WTC11 (cell line): ENCODE data around the gene NINJ2. TPM values are rescaled to one million over a fixed set of nuclear protein-coding genes. Genes with fewer than 3 reads are reported as not detected.
A peak's percentile ranks its signal among the peaks of the same experiment; 100 is the strongest.

Experiments used
- ATAC-seq: fragments of 200-7000 bp; cut with Tn5 transposase; 2 replicates; pipeline ENCODE4 v1.10.0; 2021; ENCODE audit warnings: mild to moderate bottlenecking, moderate library complexity
- CTCF ChIA-PET: fragments of 300-600 bp; sonication (Branson Sonifier 250); formaldehyde crosslinking; loops from one replicate; lab custom pipeline; 2021; ENCODE audit warnings: antibody characterized with exemption; lab: Charles Lee
- POLR2A ChIA-PET: fragments of 350-600 bp; sonication (Branson Sonifier 250); formaldehyde crosslinking; loops from one replicate; lab custom pipeline; 2021; ENCODE audit warnings: antibody characterized with exemption; lab: Charles Lee
- DNase-seq: peaks from one replicate; pipeline ENCODE4 v3.0.0; 2021; ENCODE audit warnings: low spot score
- H3K27ac Mint-ChIP-seq: 2 replicates; pipeline ENCODE4 v1.8.0; 2021; ENCODE audit warnings: mixed read lengths
- H3K27me3 Mint-ChIP-seq: 2 replicates; pipeline ENCODE4 v1.8.0; 2021; ENCODE audit warnings: low read depth, mild to moderate bottlenecking, moderate library complexity, mixed read lengths
- H3K36me3 Mint-ChIP-seq: 2 replicates; pipeline ENCODE4 v1.8.0; 2021; ENCODE audit warnings: mixed read lengths
- H3K4me1 Mint-ChIP-seq: 2 replicates; pipeline ENCODE4 v1.8.0; 2022; ENCODE audit warnings: mixed read lengths
- H3K4me3 Mint-ChIP-seq: 2 replicates; pipeline ENCODE4 v1.8.0; 2021; ENCODE audit warnings: mild to moderate bottlenecking, moderate library complexity, mixed read lengths
- H3K9me3 Mint-ChIP-seq: 2 replicates; pipeline ENCODE4 v1.8.0; 2021; ENCODE audit warnings: mixed read lengths
- AR ChIP-seq: fragments of 250-450 bp; sonication (Bioruptor Pico); IDR thresholded peaks from 2 replicates; pipeline ENCODE4 v1.9.0; 2021; ENCODE audit warnings: mild to moderate bottlenecking
- CTCF ChIP-seq: fragments of 200-600 bp; IDR thresholded peaks from 2 replicates; pipeline ENCODE4 v1.8.0; 2022; ENCODE audit warnings: antibody characterized with exemption
- ELF4 ChIP-seq: sonication (generic); formaldehyde crosslinking; IDR thresholded peaks from 2 replicates; pipeline ENCODE4 v1.8.1; 2022; ENCODE audit warnings: low read depth, mild to moderate bottlenecking, moderate library complexity, missing genetic modification reagents
- GABPB1 ChIP-seq: sonication (generic); formaldehyde crosslinking; IDR thresholded peaks from 2 replicates; pipeline ENCODE4 v1.8.1; 2023; ENCODE audit warnings: mild to moderate bottlenecking, missing genetic modification reagents
- GTF2I ChIP-seq: fragments of 250-450 bp; sonication (Bioruptor Pico); conservative IDR thresholded peaks from 2 replicates; pipeline ENCODE4 v1.4.0; 2021; ENCODE audit warnings: mild to moderate bottlenecking
- JAZF1 ChIP-seq: fragments of 250-450 bp; sonication (Bioruptor Pico); IDR thresholded peaks from 2 replicates; pipeline ENCODE4 v1.9.0; 2021; ENCODE audit warnings: moderate library complexity, mild to moderate bottlenecking, inconsistent platforms
- JUN ChIP-seq: sonication (generic); formaldehyde crosslinking; IDR thresholded peaks from 2 replicates; pipeline ENCODE4 v1.8.0; 2023; ENCODE audit warnings: mild to moderate bottlenecking, missing genetic modification reagents
- KAT7 ChIP-seq: sonication (generic); formaldehyde crosslinking; IDR thresholded peaks from 2 replicates; pipeline ENCODE4 v1.8.1; 2023; ENCODE audit warnings: missing genetic modification reagents, mild to moderate bottlenecking, borderline replicate concordance
- MLX ChIP-seq: sonication (generic); formaldehyde crosslinking; IDR thresholded peaks from 2 replicates; pipeline ENCODE4 v1.8.1; 2023; ENCODE audit warnings: mild to moderate bottlenecking, missing genetic modification reagents, moderate library complexity
- PRDM15 ChIP-seq: sonication (generic); formaldehyde crosslinking; IDR thresholded peaks from 2 replicates; pipeline ENCODE4 v1.8.0; 2022; ENCODE audit warnings: missing genetic modification reagents
- SMAD3 ChIP-seq: sonication (generic); formaldehyde crosslinking; IDR thresholded peaks from 2 replicates; pipeline ENCODE4 v1.8.0; 2022; ENCODE audit warnings: missing genetic modification reagents, mild to moderate bottlenecking, borderline replicate concordance
- STAT6 ChIP-seq: sonication (generic); formaldehyde crosslinking; conservative IDR thresholded peaks from 2 replicates; pipeline ENCODE4 v1.8.1; 2023; ENCODE audit warnings: mild to moderate bottlenecking, low read depth, missing genetic modification reagents, moderate library complexity
- ZNF219 ChIP-seq: sonication (generic); formaldehyde crosslinking; IDR thresholded peaks from 2 replicates; pipeline ENCODE4 v1.8.0; 2023; ENCODE audit warnings: missing genetic modification reagents, mild to moderate bottlenecking, borderline replicate concordance
- ZNF317 ChIP-seq: sonication (generic); formaldehyde crosslinking; IDR thresholded peaks from 2 replicates; pipeline ENCODE4 v1.8.1; 2023; ENCODE audit warnings: low read depth, mild to moderate bottlenecking, moderate library complexity, missing genetic modification reagents, borderline replicate concordance
- ZNF396 ChIP-seq: fragments of 250-450 bp; sonication (Bioruptor Pico); IDR thresholded peaks from 2 replicates; pipeline ENCODE4 v1.8.0; 2021; ENCODE audit warnings: mild to moderate bottlenecking, moderate library complexity, borderline replicate concordance
- total RNA-seq: library from RNA; stranded (reverse); gene quantifications from 3 replicates; pipeline ENCODE4 v1.2.3, GENCODE V29; 2021

The NINJ2 gene
- total RNA-seq, 1 experiment from 2014 or later, result 0.42 TPM

GRCh38 chr12:693934-694533, 30.8 kb upstream of the NINJ2 start:
- Mint-ChIP-seq H3K27me3 (peaks cover 6% of the 10 kb centered on the region; the same call in 1 of the 2 replicates), H3K36me3 (peaks cover 44% of the 10 kb centered on the region), H3K9me3 (peaks cover 48% of the 10 kb centered on the region), H3K4me1 (no peaks in the 10 kb centered on the region), H3K4me3 (no peak overlapping the region), H3K27ac (no peak overlapping the region)
- no peak for ATAC-seq
- CTCF ChIA-PET, result interaction anchor here (0.6 to 1.0 kb wide), 2 partner anchors 57 to 120 kb away, joined by 3 read pairs; no protein-coding TSS in a partner anchor
- TF ChIP-seq STAT6 (CRISPR knock-in tag) (no peak), ZNF396 (no peak), ELF4 (CRISPR knock-in tag) (no peak), ZNF317 (CRISPR knock-in tag) (no peak), AR (CRISPR knock-in tag) (no peak)
- DNase-seq, result no peak
- POLR2A ChIA-PET, result no interaction called here

- Mint-ChIP-seq H3K4me3 (no peak overlapping the region), H3K27ac (no peak overlapping the region), H3K27me3 (no peaks in the 10 kb centered on the region), H3K9me3 (peaks cover 34% of the 10 kb centered on the region), H3K4me1 (no peaks in the 10 kb centered on the region), H3K36me3 (peaks cover 32% of the 10 kb centered on the region)
- no peak for ATAC-seq
- DNase-seq, result no peak
- POLR2A ChIA-PET, result no interaction called here
- TF ChIP-seq PRDM15 (CRISPR knock-in tag), result no peak
- TF ChIP-seq ZNF219 (CRISPR knock-in tag), result no peak
- CTCF ChIA-PET, result no interaction called here
Observed at GRCh38 chr12:692274-692673, 29.0 kb upstream of the NINJ2 start.

- POLR2A ChIA-PET, result no interaction called here
- H3K4me3 Mint-ChIP-seq, result no peak overlapping the region
- DNase-seq (no peak), ATAC-seq (peak; percentile 48)
- peak overlapping the region; percentile 57; the same call in 1 of the 2 replicates for H3K27ac Mint-ChIP-seq
- H3K27me3 Mint-ChIP-seq, result no peaks in the 10 kb centered on the region
- CTCF ChIA-PET, result interaction anchor here (0.7 kb wide), 1 partner anchor 60 kb away, joined by 3 read pairs; no protein-coding TSS in a partner anchor
- no peaks in the 10 kb centered on the region for H3K4me1 Mint-ChIP-seq
- peaks cover 29% of the 10 kb centered on the region for H3K36me3 Mint-ChIP-seq
- H3K9me3 Mint-ChIP-seq, result peaks cover 25% of the 10 kb centered on the region
- TF ChIP-seq ELF4 (CRISPR knock-in tag) (no peak), CTCF (no peak), GABPB1 (CRISPR knock-in tag) (no peak), SMAD3 (no peak), PRDM15 (CRISPR knock-in tag) (no peak), KAT7 (CRISPR knock-in tag) (no peak), GTF2I (CRISPR knock-in tag) (no peak), MLX (CRISPR knock-in tag) (no peak), JUN (CRISPR knock-in tag) (no peak), JAZF1 (CRISPR knock-in tag) (no peak)
Observed at GRCh38 chr12:690466-690865, 27.2 kb upstream of the NINJ2 start.
